Trophoblast cell (in vitro differentiated cells and primary cell): Measurements from ENCODE around the gene RSAD1.

ENCODE experiments used
- DNase-seq, 2 donors: peaks; one replicate each; pipeline ENCODE4 v3.0.0-alpha.2; 2016
- H2AFZ ChIP-seq: 2 replicates; pipeline ENCODE4 v1.6.1; 2013; ENCODE audit warnings: low read length, moderate library complexity, mild to moderate bottlenecking; ENCODE audit not compliant: insufficient read depth, poor library complexity
- H2AK5ac ChIP-seq: 2 replicates; pipeline ENCODE4 v1.6.1; 2013; ENCODE audit warnings: mild to moderate bottlenecking, low read length
- H2BK120ac ChIP-seq: 2 replicates; pipeline ENCODE4 v1.6.1; 2013; ENCODE audit warnings: low read length, mild to moderate bottlenecking, moderate library complexity; ENCODE audit not compliant: insufficient read depth, poor library complexity
- H2BK12ac ChIP-seq: 2 replicates; pipeline ENCODE4 v1.6.1; 2013; ENCODE audit warnings: mild to moderate bottlenecking, low read length, moderate library complexity
- H2BK5ac ChIP-seq: 2 replicates; pipeline ENCODE4 v1.6.1; 2013; ENCODE audit warnings: low read length, low read depth, moderate library complexity, mild to moderate bottlenecking; ENCODE audit not compliant: poor library complexity
- H3K14ac ChIP-seq: 2 replicates; pipeline ENCODE4 v1.6.1; 2013; ENCODE audit warnings: mild to moderate bottlenecking, low read length
- H3K18ac ChIP-seq: 2 replicates; pipeline ENCODE4 v1.6.1; 2013; ENCODE audit warnings: mild to moderate bottlenecking, low read length
- H3K23ac ChIP-seq: 2 replicates; pipeline ENCODE4 v1.6.1; 2013; ENCODE audit warnings: low read length
- H3K27ac ChIP-seq: 2 replicates; pipeline ENCODE4 v1.5.1; 2013; ENCODE audit warnings: low read depth, mild to moderate bottlenecking, inconsistent platforms, low read length, moderate library complexity
- H3K27me3 ChIP-seq: 2 replicates; pipeline ENCODE4 v1.6.1; 2013; ENCODE audit warnings: inconsistent platforms, mild to moderate bottlenecking, low read length, moderate library complexity; ENCODE audit not compliant: insufficient read depth
- H3K36me3 ChIP-seq, 2 experiments: 1 replicate in 1 of 2; 2 replicates in 1 of 2; pipeline ENCODE4 v1.6.1; 2013; ENCODE audit warnings: low read length in 2 of 2, mild to moderate bottlenecking in 2 of 2, moderate library complexity in 1 of 2; ENCODE audit not compliant: insufficient read depth in 2 of 2, control insufficient read depth in 1 of 2
- H3K4ac ChIP-seq: 2 replicates; pipeline ENCODE4 v1.6.1; 2013; ENCODE audit warnings: low read depth, mild to moderate bottlenecking, low read length, moderate library complexity
- H3K4me1 ChIP-seq, 2 experiments: 1 replicate in 1 of 2; 2 replicates in 1 of 2; pipeline ENCODE4 v1.6.1; 2013; ENCODE audit warnings: low read length in 2 of 2, mild to moderate bottlenecking in 2 of 2, moderate library complexity in 1 of 2; ENCODE audit not compliant: insufficient read depth in 2 of 2, control insufficient read depth in 1 of 2
- H3K4me2 ChIP-seq: 2 replicates; pipeline ENCODE4 v1.6.1; 2013; ENCODE audit warnings: inconsistent platforms, mild to moderate bottlenecking, low read length, moderate library complexity
- H3K4me3 ChIP-seq: 2 replicates; pipeline ENCODE4 v1.5.1; 2013; ENCODE audit warnings: mild to moderate bottlenecking, low read depth, low read length, inconsistent platforms
- H3K79me1 ChIP-seq: one replicate; pipeline ENCODE4 v1.6.1; 2013; ENCODE audit warnings: low read length
- H3K79me2 ChIP-seq: 2 replicates; pipeline ENCODE4 v1.6.1; 2013; ENCODE audit warnings: low read length, mild to moderate bottlenecking; ENCODE audit not compliant: control insufficient read depth, insufficient read depth, poor library complexity
- H3K9ac ChIP-seq: 2 replicates; pipeline ENCODE4 v1.6.1; 2013; ENCODE audit warnings: mild to moderate bottlenecking, low read length
- H3K9me3 ChIP-seq: 2 replicates; pipeline ENCODE4 v1.6.1; 2013; ENCODE audit warnings: low read depth, mild to moderate bottlenecking, control low read depth, inconsistent platforms, low read length; ENCODE audit not compliant: insufficient read depth
- H4K12ac ChIP-seq: 2 replicates; pipeline ENCODE4 v1.6.1; 2013; ENCODE audit warnings: low read depth, mild to moderate bottlenecking, low read length, moderate library complexity
- H4K8ac ChIP-seq: 2 replicates; pipeline ENCODE4 v1.6.1; 2013; ENCODE audit warnings: low read depth, mild to moderate bottlenecking, low read length, moderate library complexity
- H4K91ac ChIP-seq: one replicate; pipeline ENCODE4 v1.6.1; 2013; ENCODE audit warnings: low read depth, mild to moderate bottlenecking, low read length, moderate library complexity
- WGBS: extraction: QIAGEN DNeasy Blood & Tissue Kit; methylation state at CpG from one replicate; pipeline ENCODE4 v1.1.7; 2013; ENCODE audit warnings: missing lambda C conversion rate; ENCODE audit not compliant: insufficient read length, insufficient coverage; ENCODE audit errors: extremely low coverage; 5-methylcytosine and 5-hydroxymethylcytosine counted together

RSAD1 gene

DNA sequence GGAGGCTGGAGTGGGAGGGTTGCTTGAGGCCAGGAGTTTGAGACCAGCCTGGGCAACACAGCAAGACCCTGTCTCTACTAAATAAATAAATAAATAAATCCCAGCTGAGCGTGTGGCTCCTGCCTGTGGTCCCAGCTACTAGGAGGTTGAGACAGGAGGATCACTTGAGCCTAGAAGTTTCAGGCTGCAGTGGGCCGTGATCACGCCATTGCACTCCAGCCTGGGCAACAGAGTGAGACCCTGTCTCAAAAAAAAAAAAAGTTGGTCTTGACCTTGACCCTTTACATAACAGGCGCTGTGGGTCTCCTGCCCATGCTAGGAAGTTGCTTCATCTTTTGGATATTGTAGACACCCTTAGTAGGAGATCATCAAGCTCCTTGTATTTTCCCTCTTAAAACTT is 41.3 kb upstream of the RSAD1 start:
- WGBS = no CpG with 5 or more reads among the region's 4 CpGs
- H4K91ac ChIP-seq = no peak overlapping the region
- H3K4me3 ChIP-seq = no peak overlapping the region
- H3K23ac ChIP-seq = no peak overlapping the region
- H3K27ac ChIP-seq = no peak overlapping the region
- H2AK5ac ChIP-seq = no peak overlapping the region
- H3K9me3 ChIP-seq = no peaks in the 10 kb centered on the region
- H3K14ac ChIP-seq = no peak overlapping the region
- no peak overlapping the region for H3K4me2 ChIP-seq
- no peak overlapping the region for H2BK120ac ChIP-seq
- DNase-seq = no peak
- H3K79me1 ChIP-seq = no peaks in the 10 kb centered on the region
- no peak overlapping the region for H3K9ac ChIP-seq
- peaks cover 11 to 15% of the 10 kb centered on the region in 2 experiments for H3K36me3 ChIP-seq
- no peak overlapping the region for H2BK12ac ChIP-seq
- H3K79me2 ChIP-seq = peaks cover 3% of the 10 kb centered on the region
- peaks cover 3 to 5% of the 10 kb centered on the region in 2 experiments for H3K4me1 ChIP-seq
- no peak overlapping the region for H4K12ac ChIP-seq
- H2AFZ ChIP-seq = no peak overlapping the region
- no peak overlapping the region for H4K8ac ChIP-seq
- no peak overlapping the region for H3K18ac ChIP-seq
- no peaks in the 10 kb centered on the region for H3K27me3 ChIP-seq
- H3K4ac ChIP-seq = no peak overlapping the region
- no peak overlapping the region for H2BK5ac ChIP-seq

DNA sequence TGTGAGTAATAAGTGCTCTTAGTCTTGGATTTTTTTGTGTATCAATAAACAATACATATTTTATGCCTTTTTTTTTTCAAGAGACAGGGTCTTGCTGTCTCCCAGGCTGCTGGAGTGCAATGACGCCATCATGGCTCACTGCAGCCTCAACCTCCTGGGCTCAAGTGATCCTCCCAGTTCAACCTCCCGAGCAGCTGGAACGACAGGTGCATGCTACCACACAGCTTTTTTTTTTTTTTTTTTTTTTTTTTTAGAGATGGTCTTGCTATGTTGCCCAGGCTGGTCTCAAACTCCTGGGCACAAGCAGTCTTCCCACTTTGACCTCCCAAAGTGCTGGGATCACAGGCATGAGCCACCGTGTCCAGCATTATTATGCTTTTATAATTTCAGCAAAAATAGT is 39.7 kb upstream of the RSAD1 start:
- Histone ChIP-seq H3K4me3 (no peak overlapping the region), H3K9me3 (no peaks in the 10 kb centered on the region), H4K12ac (no peak overlapping the region)

DNA sequence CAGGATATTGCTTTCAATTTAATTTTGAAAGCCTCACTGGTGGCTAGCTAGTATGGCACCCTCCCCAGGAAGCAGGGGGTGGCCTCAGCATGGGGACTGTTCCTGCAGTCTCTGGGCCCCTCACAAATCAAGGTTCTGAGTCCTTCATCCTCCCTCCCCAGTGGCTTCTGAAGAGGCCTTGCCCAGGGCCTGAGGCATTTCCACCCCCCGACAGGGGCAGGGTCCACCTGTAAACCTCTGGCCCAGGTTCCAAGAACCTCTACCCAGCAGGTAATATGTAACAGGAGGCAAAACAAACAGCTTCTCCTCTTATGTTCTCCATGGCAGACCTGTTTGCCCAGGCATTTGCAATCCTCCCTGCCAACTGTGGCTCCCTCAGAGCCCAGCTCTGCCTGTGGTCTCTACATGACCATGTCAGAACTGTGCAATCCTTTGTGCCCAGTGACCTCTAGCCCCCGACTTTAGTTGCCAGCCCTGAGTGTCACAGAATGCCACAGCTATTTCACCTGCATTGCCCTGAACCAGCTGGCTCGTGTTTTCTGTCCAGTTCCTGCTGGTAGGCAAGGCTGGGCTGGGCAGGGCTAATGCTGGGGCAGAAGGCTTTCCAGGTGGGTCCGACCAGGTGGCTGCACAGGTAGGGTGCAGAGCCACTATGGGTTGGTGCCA is 38.4 kb upstream of the RSAD1 start:
- Histone ChIP-seq H3K18ac (no peak overlapping the region), H3K79me2 (peaks cover 3% of the 10 kb centered on the region), H2AK5ac (no peak overlapping the region), H3K14ac (no peak overlapping the region), H2AFZ (no peak overlapping the region), H3K36me3 (peaks cover 7 to 13% of the 10 kb centered on the region in 2 experiments), H3K4me2 (no peak overlapping the region), H2BK120ac (peak overlapping the region; percentile 28), H3K27me3 (no peaks in the 10 kb centered on the region), H3K4me3 (no peak overlapping the region), H3K79me1 (no peaks in the 10 kb centered on the region), H3K23ac (peak overlapping the region; percentile 80), H3K27ac (no peak overlapping the region), H4K8ac (no peak overlapping the region), H4K12ac (no peak overlapping the region), H2BK5ac (no peak overlapping the region), H3K4ac (no peak overlapping the region), H4K91ac (no peak overlapping the region), H3K4me1 (peaks cover 5 to 7% of the 10 kb centered on the region in 2 experiments), H3K9me3 (no peaks in the 10 kb centered on the region), H3K9ac (peak overlapping the region; percentile 21), H2BK12ac (no peak overlapping the region)
- WGBS = no CpG with 5 or more reads among the region's 4 CpGs
- DNase-seq = peak; percentile 34 to 65

More for the DNA sequence above, 39.7 kb upstream of the RSAD1 start:
- no peak overlapping the region for H2BK120ac ChIP-seq
- no CpG with 5 or more reads among the region's 4 CpGs for WGBS
- no peak overlapping the region for H2AFZ ChIP-seq
- no peaks in the 10 kb centered on the region for H3K27me3 ChIP-seq
- no peak overlapping the region for H3K18ac ChIP-seq
- no peak overlapping the region for H3K23ac ChIP-seq
- no peak overlapping the region for H3K4me2 ChIP-seq
- peaks cover 5 to 7% of the 10 kb centered on the region in 2 experiments for H3K4me1 ChIP-seq
- no peak for DNase-seq
- no peaks in the 10 kb centered on the region for H3K79me1 ChIP-seq
- H3K14ac ChIP-seq = no peak overlapping the region
- H3K36me3 ChIP-seq = peaks cover 7 to 13% of the 10 kb centered on the region in 2 experiments
- H4K91ac ChIP-seq = no peak overlapping the region
- H3K4ac ChIP-seq = no peak overlapping the region
- H3K27ac ChIP-seq = no peak overlapping the region
- H3K79me2 ChIP-seq = peaks cover 3% of the 10 kb centered on the region
- H2BK5ac ChIP-seq = no peak overlapping the region
- no peak overlapping the region for H2AK5ac ChIP-seq
- no peak overlapping the region for H4K8ac ChIP-seq
- H2BK12ac ChIP-seq = no peak overlapping the region
- no peak overlapping the region for H3K9ac ChIP-seq

DNA sequence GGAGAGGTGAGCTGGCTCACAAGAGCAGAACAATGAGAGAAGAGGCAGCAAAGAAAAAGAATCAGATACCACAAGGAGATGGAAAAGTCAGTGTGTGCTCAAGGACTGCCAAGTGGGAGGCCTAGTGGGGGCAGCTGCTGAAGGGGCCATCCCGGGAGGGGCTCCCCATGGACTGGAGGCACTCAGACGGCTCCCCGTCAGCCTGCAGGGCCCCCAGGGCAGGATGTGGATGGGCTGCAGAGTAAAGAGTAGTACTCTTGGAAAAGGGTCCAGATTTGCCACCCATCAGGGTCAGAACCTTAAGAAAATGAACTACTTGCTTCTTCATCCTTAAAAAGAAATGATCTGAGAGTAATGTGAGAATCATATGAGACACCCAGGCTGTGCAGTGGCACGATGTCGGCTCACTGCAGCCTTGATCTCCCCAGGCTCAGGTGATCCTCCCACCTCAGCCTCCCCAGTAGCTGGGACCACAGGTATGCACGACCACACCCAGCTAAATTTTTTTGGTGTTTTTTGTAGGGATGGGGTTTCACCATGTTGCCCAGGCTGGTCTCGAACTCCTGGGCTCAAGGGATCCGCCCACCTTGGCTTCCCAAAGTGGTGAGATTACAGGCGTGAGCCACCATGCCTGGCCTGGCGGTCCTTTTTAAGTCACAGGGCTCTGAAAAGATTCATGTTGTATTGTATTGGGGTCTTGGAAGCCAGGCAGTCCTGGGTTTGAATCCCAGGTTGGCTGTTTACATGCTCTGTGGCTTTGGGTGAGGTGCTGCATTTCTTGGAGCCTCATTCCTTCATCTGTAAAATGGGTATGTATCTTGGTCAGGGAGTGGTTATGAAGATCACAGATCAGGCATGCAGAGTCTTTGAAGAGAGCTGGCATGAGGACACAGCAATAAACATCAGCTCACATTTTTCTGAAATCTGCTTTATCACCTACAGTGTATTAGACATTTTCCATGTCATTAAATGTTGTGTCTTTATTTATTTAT is 37.5 kb upstream of the RSAD1 start:
- Histone ChIP-seq H3K23ac (peak overlapping the region; percentile 80), H3K36me3 (peaks cover 7 to 13% of the 10 kb centered on the region in 2 experiments), H2BK5ac (no peak overlapping the region), H3K4me3 (no peak overlapping the region), H3K27me3 (no peaks in the 10 kb centered on the region), H4K8ac (no peak overlapping the region), H3K14ac (no peak overlapping the region), H3K79me2 (peaks cover 3% of the 10 kb centered on the region), H3K4ac (peak overlapping the region; percentile 13), H3K9ac (no peak overlapping the region), H3K79me1 (no peaks in the 10 kb centered on the region), H3K18ac (no peak overlapping the region), H4K12ac (no peak overlapping the region), H2AFZ (no peak overlapping the region), H3K4me1 (peaks cover 5 to 7% of the 10 kb centered on the region in 2 experiments), H2BK12ac (no peak overlapping the region), H3K9me3 (no peaks in the 10 kb centered on the region), H4K91ac (no peak overlapping the region), H2BK120ac (no peak overlapping the region), H2AK5ac (no peak overlapping the region), H3K27ac (no peak overlapping the region), H3K4me2 (no peak overlapping the region)
- WGBS = no CpG with 5 or more reads among the region's 10 CpGs
- no peak for DNase-seq
